Islet of Langerhans (tissue), 1 donor: ENCODE results near the gene SARNP.
"Not testable (repeated sequence)": the region's sequence is repeated elsewhere in the genome, so short reads cannot be mapped to it uniquely, and the experiment has no call there.

Experiments used
- FAIRE-seq: peaks from one replicate; lab custom pipeline; 2011; peaks lifted over from hg19 to GRCh38; lab: Jason Lieb, UNC

SARNP gene

GRCh38 chr12:55817345-55818139, at the start of gene SARNP, which contains the start of gene ORMDL2:
Gene SARNP (minus strand): TSS chr12:55817724. CDS start chr12:55817701, 23 bp downstream.
Gene ORMDL2 (plus strand): TSS chr12:55818041. CDS start chr12:55819000, 959 bp downstream.
- FAIRE-seq: peak; percentile 90

- FAIRE-seq: not testable (repeated sequence)
These were observed 49.0 kb upstream of the SARNP start for GRCh38 chr12:55866454-55867004.

DNA sequence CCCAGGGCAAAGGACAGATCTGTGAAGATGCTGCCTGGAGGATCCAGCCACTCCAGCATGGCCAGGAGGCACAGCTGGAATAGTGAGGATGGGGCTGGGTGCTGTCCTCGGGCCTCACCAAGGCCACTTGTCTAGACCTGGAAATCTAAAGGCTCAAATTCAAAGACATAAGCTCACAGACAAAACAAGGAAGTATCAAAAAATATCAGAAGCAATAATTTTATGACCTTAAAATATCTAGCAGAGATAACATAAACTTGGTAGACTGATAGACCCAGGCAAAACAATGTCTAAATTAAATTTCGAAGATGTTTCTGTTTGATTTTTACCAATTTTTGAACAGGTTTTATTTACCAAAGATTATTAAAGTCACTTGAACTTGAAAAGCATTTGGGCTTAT, 47.8 kb upstream of the SARNP start:
- no peak for FAIRE-seq

GRCh38 chr12:55862931-55863330, 45.4 kb upstream of the SARNP start:
- not testable (repeated sequence) for FAIRE-seq

- FAIRE-seq: no peak
These were observed 44.8 kb upstream of the SARNP start for GRCh38 chr12:55862286-55862685.

DNA sequence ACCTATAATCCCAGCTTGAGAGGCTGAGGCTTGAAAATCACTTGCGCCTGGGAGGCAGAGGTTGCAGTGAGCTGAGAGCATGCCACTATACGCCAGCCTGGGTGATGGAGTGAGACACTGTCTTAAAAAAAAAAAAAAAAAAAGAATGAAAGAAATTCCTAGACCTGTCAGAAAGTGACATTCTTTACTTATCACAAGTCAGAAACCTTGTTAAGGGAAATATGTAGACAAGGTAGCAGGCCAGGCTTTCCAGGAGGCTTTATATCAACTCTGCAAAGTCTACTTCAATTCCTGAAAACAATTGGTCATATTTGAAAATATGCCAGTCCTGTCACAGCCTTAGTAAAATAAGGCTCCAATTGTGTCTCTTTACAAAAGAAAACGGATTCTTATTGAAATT, 44.3 kb upstream of the SARNP start:
- no peak for FAIRE-seq

- no peak for FAIRE-seq
These were observed 43.9 kb upstream of the SARNP start for GRCh38 chr12:55861396-55861795.

DNA sequence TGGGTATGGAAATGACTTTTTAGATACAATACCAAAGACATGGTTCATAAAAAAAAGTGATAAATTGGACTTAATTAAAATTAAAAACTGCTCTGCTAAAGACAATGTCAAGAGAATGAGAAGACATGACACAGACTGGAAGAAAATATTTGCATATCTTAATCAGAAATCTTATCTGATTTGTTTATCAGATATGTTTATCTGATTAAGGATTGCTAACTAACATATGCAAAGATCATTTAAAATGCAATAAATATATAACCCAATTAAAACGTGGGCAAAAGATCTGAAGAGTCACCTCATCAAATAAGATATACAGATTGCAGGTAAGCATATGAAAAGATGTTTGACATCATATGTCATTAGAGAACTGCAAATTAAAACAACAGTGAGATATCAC, 35.2 kb upstream of the SARNP start:
- no peak for FAIRE-seq

- no peak for FAIRE-seq
These were observed 33.4 kb upstream of the SARNP start for GRCh38 chr12:55850893-55851292.

DNA sequence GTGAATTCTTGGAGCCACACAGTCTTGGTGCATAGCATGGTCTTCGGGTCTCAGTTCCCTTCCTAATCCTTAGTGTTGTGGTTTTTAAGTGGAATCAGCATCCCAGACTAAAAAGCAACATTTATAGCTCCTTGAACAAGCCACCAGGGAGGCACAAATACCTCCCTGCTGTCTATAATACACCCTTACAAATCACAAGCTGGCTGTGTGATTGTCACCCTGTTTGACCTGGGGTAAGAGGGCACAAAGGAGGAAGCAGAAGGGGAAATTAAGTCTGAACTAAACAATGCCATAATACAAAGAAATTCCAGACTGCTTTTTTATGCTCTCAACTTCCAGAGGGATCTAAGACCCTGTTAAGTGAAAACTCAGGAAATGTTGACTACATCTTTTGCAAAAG, 32.9 kb upstream of the SARNP start:
- FAIRE-seq: no peak

GRCh38 chr12:55849616-55850343, 32.3 kb upstream of the SARNP start:
- FAIRE-seq: no peak

DNA sequence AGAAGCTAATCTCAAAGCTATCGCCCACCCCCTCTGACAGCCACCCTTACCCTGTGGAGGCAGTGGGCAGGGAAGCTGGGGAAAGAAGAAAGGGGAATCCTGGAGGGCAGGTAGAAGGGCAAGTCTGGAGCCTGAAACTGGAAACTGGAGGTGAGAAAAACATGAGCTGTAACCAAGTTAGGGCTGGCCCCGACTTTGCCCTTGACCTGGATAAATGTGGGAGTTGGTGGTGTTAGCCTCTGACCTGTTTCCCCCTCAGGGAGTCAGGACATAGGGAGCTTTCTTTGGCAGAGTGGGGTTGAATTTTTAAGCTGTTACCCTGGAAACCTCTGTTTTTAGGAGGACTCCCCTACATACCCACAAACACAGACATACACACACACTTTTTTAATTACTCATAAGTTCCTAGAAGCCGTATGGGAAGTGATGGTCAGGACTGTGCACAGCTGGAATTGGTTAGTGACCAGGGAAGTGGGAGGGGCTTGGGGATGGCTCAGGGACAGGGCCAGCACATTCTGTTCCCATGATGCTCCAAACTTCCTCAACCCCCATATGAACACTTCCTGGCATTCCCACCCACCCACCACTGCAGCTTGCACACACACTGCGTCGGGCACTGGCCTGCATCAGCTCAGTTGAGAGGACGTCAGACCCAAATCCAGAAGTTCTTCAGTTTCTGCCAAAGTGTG, 30.2 kb upstream of the SARNP start:
- no peak for FAIRE-seq

- no peak for FAIRE-seq
These were observed 29.5 kb upstream of the SARNP start for GRCh38 chr12:55847033-55847432.

DNA sequence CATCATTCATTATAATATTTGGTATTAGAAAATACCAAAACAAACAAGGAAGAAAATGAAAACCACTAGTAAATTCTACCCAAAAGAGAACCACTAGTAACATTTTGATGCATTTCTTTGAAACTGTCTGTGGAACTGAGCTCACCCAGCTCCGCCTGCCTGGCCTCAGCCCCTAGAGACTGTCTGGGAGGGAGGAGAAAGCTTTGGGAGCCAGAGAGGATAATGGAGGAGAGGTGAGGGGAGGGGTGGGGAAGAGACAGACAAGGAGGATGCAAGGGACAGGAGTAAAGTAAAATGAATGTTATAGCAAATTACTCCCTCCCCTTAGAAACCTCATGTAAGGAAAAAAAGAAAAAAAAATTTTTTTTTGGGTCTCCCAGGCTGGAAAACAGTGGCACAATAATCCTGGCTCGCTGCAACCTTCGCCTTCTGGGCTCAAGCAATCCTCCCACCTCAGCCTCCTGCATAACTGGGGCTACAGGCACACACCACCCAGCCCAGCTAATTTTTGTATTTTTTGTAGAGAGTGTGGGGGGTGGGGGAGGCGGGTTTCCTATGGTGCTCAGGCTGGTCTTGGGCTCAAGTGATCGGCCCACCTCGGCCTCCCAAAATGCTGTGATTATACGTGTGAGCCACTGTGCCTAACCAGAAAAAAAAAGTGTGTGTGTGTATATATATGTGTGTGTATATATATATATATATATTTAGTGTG, 28.4 kb upstream of the SARNP start:
- FAIRE-seq: no peak

GRCh38 chr12:55845361-55845760, 27.8 kb upstream of the SARNP start:
- no peak for FAIRE-seq

GRCh38 chr12:55844961-55845360, 27.4 kb upstream of the SARNP start:
- FAIRE-seq: no peak

DNA sequence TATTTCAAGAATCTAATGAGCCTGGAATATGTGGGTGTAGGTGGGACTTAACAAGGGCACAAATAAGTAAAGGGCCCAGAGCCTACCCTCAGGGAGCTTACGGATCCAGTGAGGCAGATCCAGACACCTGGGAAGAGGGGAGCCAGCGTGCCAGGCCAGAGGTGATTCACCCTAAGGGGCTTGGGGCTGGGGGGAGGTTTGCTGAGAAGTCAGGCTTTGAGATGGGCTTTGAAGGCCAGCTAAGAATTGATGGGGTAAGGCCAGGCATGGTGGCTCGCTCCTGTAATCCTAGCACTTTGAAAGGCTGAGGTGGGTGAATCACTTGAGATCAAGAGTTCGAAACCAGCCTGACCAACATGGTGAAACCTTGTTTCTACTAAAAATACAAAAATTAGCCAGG, 25.9 kb upstream of the SARNP start:
- no peak for FAIRE-seq

DNA sequence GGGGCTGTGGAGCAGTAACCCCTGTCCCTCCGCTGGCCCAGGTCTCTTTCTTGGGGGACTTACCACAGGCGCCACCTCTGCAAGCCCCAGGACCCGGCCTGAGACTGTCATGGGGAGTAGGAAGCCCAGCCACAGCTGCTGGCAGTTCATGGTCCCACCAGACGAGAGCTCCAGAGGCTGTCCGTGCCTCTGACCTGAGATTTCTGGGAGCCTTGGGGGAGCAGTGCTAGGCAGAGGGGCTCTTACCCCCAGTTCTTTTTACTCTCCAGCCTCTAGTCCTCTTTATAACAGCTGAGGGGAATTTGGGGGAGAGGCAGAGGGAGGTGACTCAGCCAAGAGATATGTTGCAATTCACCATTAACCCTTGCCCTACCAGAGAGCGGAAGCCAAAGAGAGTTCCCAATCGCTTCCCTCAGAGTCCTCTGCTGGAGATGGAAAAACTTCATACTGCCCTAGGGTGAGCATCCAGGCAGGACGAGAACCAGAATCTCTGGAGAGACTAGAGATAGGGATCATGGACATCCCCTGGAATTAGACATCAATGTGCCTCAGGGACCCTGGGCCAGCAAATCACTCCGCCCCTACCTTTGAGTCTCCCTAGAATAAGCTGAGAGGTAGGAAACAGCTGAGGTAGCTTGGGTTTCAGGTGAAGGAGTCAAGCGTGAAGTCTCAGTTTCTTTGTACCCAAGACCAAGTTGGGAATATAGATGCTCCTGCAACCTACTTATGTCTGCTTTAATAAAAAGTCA, 25.3 kb upstream of the SARNP start, which contains the start of gene MMP19:
Gene MMP19, minus strand, starts transcription at position 256 of the 749 bp plus-strand sequence. Its CDS starts 106 bp downstream, at position 150.
- FAIRE-seq: no peak

DNA sequence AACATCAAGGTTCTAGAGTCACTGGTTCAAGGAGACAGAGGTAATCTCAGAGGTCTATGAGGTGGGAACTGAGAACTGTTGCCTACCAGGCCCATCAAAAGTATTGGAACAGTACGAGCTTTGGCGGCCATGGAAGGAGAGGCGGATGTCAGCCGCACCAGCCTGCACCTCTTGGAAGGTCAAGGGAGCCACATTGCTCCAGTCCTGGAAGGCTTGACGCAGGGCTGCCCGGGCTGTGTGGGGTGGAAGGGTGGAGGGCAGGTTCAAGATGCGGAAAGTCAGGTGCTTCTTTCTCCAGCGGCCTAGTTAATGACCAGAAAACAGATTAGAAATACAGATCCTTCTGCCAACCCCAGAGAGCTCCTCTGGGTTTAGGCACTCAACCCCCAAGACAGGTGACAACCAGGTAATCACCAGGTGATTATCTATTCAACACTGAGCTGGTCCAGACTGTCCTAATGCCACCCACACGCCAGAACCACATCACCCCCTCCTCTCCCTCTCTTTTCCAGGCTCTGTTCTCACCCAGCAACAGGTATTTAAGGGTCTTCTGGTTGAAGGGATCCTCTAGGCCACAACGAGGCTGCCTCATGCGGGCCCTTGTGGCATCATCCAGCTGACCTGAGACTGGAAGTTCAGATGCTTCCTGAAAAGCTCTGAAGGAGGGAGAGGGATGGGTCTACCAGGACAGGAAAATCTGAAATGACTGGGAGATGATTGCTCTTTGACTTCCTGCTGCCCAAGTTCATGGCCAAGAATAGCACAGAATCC, 23.2 kb upstream of the SARNP start:
- FAIRE-seq: no peak
